GM11168 (cell line): ENCODE measurements around the gene CASTOR1.

Experiments used
- in situ Hi-C: fragments of 300-500 bp; cut with MboI; formaldehyde crosslinking; loops from one replicate; pipeline ENCODE4 v1.12.0; 2022; ENCODE audit warnings: low sequenced_read_pairs; ENCODE audit not compliant: unreplicated experiment

The CASTOR1 gene

DNA sequence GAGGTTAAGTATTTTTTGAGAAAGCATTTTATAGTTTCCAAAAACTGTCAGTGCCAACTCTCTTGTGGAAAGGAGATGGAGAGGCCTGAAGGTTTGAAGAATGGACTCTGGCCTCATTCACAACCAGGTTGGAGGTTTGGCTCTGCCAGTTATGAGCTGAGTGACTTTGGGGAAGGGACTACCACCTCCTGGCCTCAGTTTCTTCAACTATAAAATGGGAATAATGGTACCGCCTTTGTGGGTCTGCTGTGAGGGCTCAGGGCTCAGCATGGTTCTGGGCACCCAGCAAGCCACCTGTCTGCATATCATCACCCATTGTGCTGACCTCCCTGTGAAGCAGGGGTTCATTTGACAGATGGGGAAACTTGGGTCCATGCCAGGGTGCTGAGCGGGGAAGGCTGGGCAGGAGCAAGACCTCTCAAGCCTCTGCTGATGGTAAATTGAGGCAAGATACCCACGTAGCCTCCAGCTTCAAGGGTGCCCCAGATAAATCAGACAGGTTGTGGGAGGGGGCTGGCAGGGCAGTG, 39.2 kb downstream of the CASTOR1 start:
- in situ Hi-C loops, result no loop called here

DNA sequence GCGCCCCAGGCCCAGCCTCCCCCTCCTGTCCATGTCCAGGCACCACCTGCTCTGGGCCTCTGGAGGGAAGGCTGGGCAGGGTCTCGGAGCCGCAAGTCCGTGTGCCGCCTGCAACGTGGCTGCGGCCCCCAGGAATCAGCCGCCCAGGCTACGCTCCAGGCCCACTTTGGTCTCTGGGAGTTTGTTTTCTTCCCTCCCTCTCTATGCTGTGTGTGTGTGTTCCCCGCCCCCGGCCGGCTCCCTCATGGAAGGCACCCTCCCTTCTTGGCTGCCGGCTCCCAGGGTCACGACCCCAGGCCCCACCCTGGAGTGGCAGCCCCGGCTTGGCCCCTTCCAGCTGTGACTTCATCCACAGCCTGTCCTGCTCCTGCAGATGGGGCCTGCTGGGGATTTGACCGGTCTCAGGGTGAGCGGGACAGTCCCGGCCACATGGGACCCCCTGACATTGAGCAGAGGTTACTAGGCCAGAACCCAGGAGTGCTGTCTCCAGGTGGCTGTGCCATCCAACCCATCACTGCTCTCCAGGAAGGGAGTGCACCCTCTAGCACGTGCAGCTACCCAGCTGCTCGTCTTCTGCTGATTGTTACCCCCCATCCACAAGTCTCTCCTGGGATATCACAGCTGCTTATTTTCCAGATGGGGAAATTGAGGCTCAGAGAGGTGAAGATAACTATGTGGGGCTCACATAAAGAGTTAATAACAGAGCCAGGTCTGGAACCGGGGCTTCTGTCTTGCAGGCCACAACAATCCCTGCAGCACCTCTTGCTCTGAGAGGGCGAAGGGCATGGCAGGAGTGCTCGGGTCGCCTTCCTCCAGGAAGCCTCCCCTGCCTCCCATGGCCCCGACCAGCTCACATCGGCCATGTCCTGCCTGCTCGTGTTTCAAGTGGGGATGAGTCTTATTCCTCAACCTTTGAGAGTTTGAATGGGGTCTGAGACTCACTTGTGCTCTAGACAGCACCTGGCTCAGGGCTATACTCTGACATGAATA, 40.0 kb downstream of the CASTOR1 start:
- in situ Hi-C loops, result no loop called here

DNA sequence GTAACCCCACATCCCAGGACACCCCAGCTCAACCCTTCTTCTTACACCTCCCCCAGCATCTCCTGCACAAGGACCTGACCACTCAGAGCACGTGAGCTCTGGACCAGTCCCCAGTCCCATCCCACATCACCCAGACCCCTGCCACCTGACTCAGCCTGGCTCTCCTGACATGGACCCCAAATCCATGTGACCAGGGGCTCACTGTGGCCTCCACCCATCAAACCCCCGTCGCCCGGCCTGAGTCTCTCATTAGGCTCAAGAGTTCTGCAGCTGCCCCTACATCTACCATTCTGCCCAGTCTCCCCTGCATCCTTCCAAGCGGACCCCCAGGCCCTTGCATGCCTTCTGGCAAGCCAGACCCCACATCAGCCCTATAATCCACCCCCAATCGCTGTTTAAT, 40.8 kb downstream of the CASTOR1 start:
- in situ Hi-C loops, result no loop called here

DNA sequence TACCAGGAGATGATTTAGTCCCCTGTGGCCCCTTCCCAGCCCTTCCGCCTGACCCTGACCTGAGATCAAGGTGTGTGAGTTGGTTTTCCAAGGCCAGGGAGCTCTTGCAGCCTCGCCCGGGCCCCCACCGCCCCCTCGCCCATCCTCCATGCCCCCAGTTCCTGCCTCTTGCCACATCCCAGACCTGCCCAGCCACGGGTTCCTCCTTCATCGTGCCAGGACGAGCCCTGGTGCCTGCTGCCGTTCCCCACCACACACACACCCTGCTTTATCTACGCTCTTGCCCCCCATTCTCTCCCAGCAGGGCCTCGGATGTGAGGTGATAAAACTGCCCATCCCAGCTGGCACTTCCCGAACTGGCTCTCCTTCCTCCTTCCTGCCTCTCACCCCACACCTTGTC, 41.3 kb downstream of the CASTOR1 start:
- in situ Hi-C loops, result no loop called here

DNA sequence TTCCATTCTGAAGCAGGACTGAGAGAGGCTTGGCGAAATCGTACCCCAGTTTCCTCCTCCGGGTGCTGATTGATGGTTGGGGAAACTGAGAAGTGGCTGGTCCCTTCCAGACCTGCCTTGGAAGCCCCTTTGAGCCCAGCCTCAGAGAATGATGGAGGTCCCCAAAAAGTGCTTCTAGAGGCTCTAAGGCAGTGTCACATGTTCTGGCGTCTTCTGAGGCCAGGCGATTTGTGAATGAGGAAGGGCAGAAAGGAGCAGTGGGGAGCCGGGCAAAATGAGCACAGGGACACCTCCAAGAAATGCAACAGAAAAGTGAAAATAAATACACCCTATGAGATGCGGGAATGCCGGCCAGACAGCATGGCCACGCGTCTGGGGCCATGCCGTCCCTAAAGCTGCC, 41.7 kb downstream of the CASTOR1 start:
- in situ Hi-C loops, result no loop called here

DNA sequence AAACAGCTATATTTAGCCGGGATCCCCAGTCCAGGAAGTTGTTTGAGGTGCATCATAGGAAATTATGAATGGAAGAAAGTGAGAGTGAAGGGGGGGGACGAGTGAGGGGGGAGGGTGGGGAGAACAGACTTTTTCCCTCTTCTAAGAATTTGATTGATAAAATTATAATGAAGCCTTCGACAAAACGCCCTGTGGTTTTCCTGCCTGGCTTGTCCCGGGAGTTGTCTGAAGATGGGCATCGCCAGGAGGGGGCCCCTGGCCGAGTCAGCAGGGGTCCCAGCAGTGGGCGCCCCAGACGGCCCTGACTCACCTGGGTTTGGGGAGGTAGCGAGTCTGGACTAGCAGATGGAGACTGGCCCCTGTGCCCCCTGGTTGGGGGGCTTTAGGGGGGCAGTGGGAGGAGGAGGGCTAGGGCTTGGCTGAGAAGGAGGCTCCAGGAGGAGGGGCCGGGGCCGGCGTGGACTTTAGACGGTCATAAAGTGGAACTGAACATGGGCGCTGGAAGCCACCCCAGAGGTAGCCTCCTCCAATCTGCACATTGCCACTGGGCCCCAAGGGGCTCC, 42.4 kb downstream of the CASTOR1 start:
- in situ Hi-C loops, result no loop called here

DNA sequence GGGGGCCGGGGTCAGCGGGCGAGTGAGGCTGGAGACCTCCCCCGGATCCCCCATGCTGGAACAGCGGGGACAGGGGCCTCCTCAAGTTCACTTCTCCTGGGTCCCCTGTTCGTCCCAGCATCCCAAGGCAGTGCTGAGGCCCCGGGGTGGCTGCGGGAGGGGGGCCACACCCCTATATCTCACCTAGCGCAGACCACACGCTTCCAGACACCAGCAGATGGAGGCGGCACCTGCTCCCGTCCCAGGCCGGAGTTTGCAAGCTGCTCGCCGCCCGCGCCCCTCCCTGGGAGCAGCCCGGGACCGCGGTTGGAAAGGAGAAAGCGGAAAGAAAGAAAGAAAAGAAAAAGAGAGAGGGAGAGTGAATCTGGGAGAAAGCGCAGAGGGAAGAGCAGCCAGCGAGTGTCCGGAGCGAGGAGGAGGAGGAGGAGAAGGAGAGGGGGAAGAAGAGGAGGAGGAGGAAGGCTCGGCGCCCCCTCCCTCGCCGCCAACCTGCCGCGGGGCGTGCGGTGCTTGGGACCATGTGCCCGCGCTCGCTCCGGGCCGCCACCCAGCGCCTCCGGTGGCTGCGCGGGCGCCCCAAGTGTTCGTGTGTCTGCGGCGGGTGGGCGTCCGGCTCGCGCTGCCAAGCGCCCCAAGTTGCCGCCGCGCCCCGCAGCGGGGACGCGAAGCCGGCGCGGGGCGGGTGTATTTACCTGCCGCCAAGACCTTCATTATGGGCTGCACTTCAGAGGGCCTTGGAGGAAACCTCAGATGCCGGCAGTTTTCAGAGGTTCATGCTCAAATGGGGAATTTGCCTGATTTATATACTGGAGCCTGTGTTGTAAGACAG, 43.1 kb downstream of the CASTOR1 start, which contains the start of gene LIF:
Gene LIF, minus strand, starts transcription at position 775 of the 829 bp plus-strand sequence. Its CDS starts 64 bp downstream, at position 711.
- in situ Hi-C loops, result no loop called here

DNA sequence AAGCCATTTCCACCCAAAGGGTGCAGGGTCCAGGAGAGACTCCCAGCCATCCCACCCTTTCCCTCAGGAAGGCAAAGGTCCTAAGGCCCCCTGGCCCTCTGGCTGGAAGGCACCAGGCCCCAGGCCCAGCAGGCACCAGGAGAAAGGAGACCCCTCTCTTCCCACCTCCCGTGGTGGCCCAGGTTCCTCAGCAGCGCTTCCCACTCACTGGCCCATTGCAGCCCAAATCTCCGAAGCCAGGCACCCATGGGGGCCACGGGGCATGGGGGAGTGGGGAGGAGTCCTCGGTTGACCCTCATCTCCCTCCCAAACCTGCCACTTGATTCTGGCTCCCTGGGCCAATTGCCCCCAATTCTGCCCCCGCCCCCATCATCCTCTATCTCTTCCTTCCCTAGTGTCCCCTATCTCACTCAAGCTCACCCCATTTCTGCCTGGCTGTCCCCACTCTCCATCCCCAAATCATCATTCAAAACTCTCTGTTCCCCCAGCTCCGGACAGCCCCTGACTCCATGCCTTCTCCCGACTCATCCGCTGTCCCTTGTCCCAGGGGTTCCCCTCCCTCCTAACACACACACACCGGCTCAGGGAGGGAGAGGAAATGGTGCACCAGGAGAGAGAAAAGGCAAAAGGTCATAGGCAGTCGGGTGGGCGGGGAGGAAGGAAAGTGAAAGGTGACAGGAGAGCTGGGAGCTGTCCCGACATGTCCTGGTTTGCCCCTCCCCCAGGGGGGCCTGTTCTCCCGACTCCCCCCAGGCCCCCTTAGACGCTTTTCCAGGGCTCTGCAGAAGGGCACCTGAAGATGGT, 43.9 kb downstream of the CASTOR1 start:
- in situ Hi-C loops, result no loop called here

DNA sequence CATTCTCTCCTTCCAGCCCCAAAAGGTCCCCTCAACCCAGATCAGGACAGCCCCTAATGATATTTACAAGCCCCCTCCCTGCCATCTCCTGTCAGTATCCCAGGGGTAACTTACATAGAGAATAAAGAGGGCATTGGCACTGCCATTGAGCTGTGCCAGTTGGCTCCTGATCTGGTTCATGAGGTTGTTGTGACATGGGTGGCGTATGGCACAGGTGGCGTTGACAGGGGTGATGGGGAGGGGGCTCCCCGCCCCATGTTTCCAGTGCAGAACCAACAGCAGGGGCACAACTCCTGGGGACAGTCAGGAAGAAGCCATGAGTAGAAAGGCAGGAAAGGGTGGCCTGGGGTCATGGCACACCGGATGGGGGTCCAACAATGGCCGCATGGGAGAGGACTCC, 44.7 kb downstream of the CASTOR1 start:
- in situ Hi-C loops, result no loop called here

DNA sequence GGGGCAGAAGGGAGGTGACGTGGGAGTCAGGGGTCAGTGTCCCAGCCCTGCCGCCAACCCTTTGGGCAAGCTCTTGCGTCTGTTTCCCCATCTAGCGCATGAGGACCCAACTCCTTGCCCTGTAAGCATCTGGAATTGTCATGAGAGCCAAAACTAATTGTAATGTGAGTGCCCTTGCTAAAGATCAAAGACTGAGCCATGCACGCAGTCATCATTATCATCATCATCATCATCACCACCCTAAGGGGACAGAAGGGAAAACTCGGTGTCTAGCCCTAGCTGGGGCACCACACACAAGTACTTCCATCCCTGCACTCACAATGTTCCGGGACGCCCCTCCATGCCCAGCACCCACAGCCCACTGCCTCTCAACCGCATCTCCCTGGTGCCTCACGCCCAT, 45.2 kb downstream of the CASTOR1 start:
- in situ Hi-C loops, result no loop called here

DNA sequence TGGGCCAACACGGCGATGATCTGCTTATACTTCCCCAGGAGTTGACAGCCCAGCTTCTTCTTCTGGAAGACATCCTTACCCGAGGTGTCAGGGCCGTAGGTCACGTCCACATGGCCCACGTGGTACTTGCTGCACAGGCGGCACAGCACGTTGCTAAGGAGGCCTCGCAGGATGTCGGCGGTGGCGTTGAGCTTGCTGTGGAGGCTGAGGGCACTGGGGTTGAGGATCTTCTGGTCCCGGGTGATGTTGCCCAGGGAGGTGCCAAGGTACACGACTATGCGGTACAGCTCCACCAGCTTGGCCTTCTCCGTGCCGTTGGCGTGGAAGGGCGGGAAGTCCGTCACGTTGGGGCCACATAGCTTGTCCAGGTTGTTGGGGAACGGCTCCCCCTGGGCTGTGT, 45.6 kb downstream of the CASTOR1 start:
- in situ Hi-C loops, result no loop called here

DNA sequence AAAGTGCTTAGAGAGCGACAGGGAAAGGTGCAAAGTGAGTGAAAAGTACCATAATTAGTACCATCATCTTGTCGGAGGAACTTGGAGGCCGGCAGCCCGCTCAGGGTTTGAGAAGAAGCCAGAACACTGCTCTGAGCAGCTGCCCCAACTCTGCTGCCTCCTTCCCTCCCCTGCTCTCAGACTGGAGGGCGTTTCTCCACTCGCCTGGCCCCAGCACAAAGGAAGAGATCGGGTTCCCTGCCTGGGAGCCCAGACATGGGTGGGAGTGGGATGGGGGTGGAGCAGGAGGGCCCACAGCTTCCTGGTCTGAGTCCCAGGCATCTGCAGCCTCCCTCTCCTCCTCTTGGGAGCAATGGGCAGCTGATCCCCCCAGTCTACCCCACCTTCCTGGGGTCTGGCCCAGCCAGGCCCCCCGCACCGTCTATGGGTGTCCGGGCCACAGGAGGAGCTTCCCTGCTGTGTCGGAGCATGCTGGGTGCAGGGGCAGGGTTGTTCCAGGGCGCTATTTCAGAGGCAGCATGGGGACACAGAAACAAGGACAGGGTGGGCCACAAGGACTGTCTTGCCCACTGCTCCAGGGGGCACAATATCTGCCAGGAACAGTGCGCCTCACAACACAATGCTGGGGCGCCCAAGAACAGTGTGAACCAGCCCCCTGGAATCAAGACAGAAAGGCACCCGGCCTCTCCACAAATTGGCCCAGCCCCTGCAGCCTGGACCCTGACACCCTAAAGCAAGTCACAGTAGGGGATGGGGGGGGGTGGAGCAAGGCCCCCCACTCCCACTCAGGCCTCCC, 47.5 kb downstream of the CASTOR1 start:
- in situ Hi-C loops, result no loop called here

DNA sequence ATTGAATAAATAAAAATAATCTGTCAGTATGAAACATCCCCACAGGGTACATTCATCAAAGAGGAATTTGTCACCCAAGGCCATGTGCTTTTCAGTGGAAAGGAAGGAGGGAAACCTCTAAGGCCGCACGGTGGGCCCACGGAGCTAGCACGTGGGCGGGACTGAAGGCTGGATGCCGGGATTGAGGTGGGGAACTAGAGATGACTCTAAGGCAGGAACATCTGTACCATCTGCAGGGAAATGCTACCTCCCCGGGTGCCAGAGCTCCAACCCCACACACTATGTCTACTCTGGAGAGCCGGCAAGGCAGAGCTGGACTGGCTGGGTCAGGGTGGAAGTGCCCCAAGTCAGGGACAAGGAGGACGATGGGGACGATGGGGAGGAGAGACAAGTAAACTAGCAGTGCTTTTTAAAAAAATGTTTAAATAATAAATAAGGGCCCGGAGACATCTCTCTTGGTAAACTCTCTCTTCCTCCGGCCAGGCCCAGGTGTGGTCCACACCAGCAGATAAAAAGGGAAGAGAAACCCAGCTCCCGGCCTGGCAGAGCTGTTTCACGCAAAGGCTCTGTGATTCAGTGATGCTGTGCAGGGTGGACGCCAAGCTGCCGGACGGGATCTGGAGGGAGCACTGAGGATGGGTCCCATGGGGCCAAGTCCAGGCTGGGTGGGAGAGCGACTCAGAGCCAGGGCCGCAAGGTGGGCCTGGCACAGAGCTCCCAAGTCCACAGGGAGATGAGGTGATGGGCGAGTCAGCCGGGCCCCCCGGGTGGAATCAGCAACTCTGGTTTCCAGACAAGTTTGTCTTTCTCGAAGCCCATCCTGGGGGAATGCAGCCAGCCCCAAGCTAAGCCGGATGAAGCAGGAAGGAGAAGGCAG, 48.5 kb downstream of the CASTOR1 start:
- in situ Hi-C loops, result no loop called here

DNA sequence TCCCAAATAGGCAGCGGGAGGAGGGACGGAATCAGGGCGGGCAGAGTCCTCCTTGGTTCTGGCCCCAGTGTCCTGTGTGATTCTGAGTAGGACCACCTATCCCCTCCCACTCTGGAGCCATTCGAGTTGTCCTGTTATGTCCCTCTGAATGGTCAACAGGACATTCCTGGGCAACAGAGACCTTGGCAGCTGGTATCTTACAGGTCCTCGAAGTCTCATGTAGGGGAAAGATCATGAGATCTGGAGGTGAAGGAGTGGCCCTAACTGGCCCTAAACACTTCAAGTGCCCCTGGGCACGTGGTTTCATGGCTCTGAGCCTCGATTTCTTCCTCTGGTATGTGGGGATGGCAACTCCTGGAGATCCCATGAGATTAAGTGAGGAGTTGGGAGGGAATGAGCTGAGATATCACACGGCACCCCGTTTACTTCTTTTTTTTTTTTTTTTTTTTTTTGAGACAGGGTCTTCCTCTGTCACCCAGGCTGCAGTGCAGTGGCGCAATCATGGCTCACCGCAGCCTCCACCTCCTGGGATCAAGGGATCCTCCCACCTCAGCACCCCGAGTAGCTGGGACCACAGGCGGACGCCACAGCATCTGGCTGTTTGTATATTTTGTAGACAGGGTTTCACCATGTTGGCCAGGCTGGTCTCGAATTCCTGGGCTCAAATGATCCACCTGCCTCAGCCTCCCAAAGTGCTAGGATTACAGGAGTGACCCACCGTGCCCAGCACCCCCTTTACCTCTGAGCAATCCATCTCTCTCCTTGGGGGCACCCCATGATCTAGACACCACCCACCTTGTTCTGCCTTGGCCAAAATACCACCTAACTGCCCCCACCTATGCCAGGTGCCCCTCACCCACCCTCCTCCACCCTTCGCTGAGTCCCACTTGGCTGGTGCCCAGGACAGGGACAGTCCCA, 49.6 kb downstream of the CASTOR1 start:
- in situ Hi-C loops, result no loop called here

DNA sequence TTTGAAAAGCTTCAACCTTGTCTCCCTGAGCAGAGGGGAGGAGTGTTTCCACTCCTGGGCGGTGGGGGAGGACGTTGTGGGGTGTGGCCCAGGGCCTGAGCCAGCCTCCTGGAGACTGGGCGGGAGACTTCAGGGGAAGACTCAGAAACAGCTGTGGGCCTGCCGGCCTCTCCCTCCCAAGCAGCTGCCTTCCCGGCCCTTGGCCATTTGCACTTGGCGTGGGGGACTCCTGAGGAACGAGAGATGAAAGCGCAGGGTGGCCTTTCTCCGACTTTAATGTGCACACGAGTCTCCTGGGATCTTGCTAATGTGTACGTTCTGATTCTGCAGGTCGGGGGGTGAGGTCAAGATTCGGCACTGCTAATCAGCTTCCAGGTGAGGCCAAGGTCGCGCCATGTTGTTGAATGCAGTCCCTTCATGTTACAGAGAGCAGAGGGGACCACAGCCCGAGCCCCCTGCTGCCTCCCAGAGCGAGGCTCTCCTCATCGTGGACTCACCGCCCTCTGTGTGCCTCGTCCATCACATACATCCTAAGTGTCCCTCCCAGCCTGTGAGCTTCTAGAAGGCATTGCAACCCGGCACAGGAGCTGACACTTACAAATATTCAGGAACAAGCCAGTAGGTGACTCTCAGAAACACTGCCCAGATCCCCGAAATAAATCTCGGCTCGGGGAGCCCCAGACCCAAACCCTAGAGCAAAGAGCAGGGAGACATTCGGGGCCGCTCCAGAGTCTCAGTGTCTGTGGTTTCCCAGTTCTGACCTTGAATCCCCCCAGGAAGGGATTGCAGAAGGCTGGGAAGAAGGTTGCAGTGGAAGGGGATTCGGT, 50.4 kb downstream of the CASTOR1 start:
- in situ Hi-C loops, result no loop called here

DNA sequence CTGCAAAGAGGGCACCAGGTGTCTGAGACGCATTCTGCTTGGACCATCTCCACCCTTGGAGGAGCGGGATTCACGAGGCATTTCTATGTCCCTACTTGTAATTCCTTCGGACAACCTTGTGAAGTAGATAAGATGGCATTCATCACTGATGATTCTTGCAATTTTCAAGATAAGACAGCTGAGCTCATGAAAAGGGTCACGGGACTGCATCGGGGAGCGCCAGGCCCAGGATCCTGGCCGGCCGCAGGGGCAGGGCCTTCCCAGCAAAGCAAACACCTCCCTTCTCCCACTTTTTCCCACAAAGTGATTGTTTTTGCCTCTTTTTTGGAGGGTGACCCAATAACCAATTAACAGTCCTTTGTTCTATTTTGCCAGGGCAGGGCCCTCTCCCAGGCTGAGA, 51.2 kb downstream of the CASTOR1 start:
- in situ Hi-C loops, result no loop called here
